Activated T-cell treated with anti-CD3 and anti-CD28 coated beads, Interleukin-2, amount 50 U/mL, for 24 hours (primary cell): ENCODE measurements around the gene TBL1Y.

Source experiments
- DNase-seq: peaks from one replicate; pipeline ENCODE4 v3.0.0-alpha.2; 2020
- H3K27ac Mint-ChIP-seq: 2 replicates; pipeline ENCODE4 v1.8.0; 2020; ENCODE audit warnings: mild to moderate bottlenecking, mixed read lengths
- H3K27me3 Mint-ChIP-seq: 2 replicates; pipeline ENCODE4 v1.8.0; 2020; ENCODE audit warnings: mixed read lengths
- H3K36me3 Mint-ChIP-seq: 2 replicates; pipeline ENCODE4 v1.8.0; 2020; ENCODE audit warnings: low read depth, mixed read lengths
- H3K4me1 Mint-ChIP-seq: 2 replicates; pipeline ENCODE4 v1.8.0; 2020; ENCODE audit warnings: low read depth, mixed read lengths
- H3K4me3 Mint-ChIP-seq: 2 replicates; pipeline ENCODE4 v1.8.0; 2020; ENCODE audit warnings: mild to moderate bottlenecking, moderate library complexity, mixed read lengths
- H3K9me3 Mint-ChIP-seq: 2 replicates; pipeline ENCODE4 v1.8.0; 2020; ENCODE audit warnings: mixed read lengths

TBL1Y gene

DNA sequence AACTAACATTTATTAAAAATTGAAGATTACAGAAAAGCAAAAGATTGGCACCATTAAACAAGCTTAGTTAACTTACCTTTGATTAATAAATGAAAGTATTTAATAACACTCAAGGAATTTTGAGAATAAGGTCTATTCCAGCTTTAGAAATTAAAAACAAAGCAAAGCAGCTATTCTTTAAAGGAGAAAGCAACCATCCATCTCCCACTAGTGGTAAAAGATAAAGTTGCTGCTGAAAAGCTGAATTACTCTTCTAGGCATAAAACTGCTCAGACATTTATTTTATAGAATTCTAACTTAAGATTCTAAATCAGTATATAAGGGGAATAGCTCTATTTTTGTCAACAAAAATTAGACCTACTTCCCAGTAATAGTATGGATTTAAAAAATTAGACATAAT, 37.2 kb downstream of the TBL1Y start:
- Mint-ChIP-seq H3K27ac (no peak overlapping the region), H3K27me3 (no peaks in the 10 kb centered on the region), H3K9me3 (no peaks in the 10 kb centered on the region), H3K4me3 (no peak overlapping the region), H3K4me1 (no peaks in the 10 kb centered on the region), H3K36me3 (no peaks in the 10 kb centered on the region)
- no peak for DNase-seq

DNA sequence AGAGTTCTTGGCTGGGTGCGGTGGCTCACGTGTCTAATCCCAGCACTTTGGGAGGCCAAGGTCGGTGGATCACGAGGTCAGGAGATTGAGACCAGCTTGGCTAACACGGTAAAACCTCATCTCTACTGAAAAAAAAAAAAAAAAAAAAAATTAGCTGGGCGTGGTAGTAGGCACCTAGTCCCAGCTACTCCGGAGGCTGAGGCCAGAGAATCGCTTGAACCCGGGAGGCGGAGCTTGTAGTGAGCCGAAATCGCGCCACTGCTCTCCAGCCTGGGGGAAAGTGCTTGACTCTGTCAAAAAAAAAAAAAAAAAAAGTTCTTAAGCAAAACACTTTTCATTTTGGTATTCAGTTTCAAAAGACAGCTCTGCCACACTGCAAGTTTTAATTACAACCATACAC, 37.9 kb downstream of the TBL1Y start:
- H3K27me3 Mint-ChIP-seq: no peaks in the 10 kb centered on the region
- DNase-seq: no peak
- H3K4me1 Mint-ChIP-seq: no peaks in the 10 kb centered on the region
- H3K4me3 Mint-ChIP-seq: no peak overlapping the region
- H3K36me3 Mint-ChIP-seq: no peaks in the 10 kb centered on the region
- no peak overlapping the region for H3K27ac Mint-ChIP-seq
- H3K9me3 Mint-ChIP-seq: no peaks in the 10 kb centered on the region

DNA sequence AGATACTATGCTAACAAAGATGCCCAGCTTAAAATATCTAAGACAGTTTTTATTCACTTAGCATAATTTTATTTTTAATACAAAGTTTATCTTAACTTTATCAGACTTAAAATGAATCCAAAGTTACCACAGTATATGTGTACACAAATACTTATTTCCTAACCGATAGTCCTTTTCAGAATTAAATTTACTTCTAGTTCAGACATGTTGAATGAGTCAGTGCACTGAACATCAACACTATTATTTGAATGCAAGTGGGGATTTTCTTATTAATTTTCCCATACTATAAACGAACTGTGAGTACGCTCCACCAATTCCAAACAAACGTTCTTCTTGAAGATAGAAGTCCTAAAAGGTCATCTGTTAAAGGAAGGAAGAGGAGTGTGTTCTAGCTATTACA, 39.5 kb downstream of the TBL1Y start:
- Mint-ChIP-seq H3K4me1 (no peaks in the 10 kb centered on the region), H3K27ac (no peak overlapping the region)

DNA sequence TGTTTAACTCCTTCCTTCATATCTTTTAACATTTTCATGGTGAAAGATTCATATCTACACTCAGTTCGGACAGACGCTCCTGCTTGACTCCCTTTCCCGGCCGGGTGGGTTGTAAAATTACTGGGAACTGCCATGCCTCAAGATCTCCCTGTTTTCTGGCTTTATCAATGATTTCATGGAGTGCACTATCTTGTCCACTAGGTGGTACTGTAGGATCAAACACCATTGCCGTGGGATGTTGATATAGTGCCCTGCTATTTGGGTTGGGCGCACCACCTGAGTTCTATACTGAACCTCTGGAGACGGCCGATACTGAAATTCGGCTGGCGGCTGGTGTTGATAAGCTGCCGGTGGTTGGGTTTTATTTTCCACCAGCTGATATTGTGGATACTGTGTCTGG, 54.2 kb downstream of the TBL1Y start:
- Mint-ChIP-seq H3K36me3 (no peaks in the 10 kb centered on the region), H3K9me3 (no peaks in the 10 kb centered on the region), H3K4me1 (no peaks in the 10 kb centered on the region), H3K27ac (no peak overlapping the region), H3K4me3 (no peak overlapping the region), H3K27me3 (no peaks in the 10 kb centered on the region)
- no peak for DNase-seq

More for the DNA sequence above, 39.5 kb downstream of the TBL1Y start:
- no peaks in the 10 kb centered on the region for H3K9me3 Mint-ChIP-seq
- no peak for DNase-seq
- H3K4me3 Mint-ChIP-seq: no peak overlapping the region
- H3K27me3 Mint-ChIP-seq: no peaks in the 10 kb centered on the region
- no peaks in the 10 kb centered on the region for H3K36me3 Mint-ChIP-seq

DNA sequence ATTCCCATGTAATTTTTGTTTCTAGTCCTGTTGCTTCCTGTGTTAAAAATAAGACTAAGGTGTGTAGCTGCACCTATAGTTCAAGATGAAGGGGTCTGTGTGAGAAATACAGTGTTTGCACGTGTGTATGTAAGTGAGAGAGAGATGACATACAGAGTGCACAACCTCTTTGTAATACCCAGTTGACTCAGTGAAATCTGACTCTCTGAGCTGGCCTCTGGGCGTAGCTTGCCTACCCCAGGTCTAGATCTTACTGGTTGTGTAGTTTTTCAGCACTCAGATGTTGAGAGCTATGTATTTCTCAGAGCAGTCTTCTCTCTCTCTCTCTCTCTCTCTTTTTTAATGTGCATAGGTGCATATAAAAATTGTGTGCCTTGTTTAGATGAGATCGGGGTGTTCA, 56.0 kb downstream of the TBL1Y start:
- Mint-ChIP-seq H3K4me1 (no peaks in the 10 kb centered on the region), H3K27ac (no peak overlapping the region), H3K9me3 (no peaks in the 10 kb centered on the region), H3K27me3 (no peaks in the 10 kb centered on the region), H3K4me3 (no peak overlapping the region), H3K36me3 (no peaks in the 10 kb centered on the region)
- DNase-seq: no peak

DNA sequence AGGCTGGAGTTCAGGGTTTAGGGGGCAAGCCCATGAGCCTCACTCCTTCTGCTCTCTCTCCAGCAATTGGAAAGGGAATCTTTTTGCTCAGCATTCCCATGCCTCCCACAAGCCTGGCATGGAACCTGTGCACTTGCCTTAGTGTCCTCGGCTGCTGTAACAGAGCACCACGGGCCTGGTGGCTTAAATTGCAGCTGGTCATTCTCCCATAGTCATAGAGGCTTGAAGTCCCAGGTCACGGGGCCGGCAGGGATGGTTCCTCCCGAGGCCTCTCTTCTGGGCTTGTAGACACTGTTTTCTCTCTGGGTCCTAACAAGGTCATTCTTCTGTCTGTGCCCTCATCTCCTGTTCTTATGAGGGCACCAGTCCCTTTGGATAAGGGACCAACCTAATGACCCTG, 57.2 kb downstream of the TBL1Y start:
- no peaks in the 10 kb centered on the region for H3K4me1 Mint-ChIP-seq
- no peak overlapping the region for H3K4me3 Mint-ChIP-seq
- DNase-seq: no peak
- no peaks in the 10 kb centered on the region for H3K9me3 Mint-ChIP-seq
- H3K36me3 Mint-ChIP-seq: no peaks in the 10 kb centered on the region
- H3K27ac Mint-ChIP-seq: no peak overlapping the region
- H3K27me3 Mint-ChIP-seq: no peaks in the 10 kb centered on the region

DNA sequence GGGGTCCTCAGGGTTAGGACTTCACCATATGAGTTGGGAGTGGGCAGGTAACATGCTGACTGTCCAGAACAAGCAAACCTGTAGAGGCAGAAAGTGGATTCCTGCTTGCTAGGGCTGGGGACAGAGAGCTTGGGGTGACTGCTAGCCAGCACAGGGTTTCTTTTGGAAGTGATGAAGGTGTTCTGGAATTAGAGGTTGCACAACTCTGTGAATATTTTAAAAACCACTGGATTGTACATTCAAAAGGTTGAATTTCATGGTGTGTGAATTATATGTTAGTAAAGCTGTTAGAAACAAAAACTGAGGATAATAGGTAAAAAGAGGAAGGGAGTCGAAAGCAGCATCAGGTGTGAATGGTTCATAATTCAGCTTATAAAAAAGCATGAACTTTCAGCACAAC, 57.7 kb downstream of the TBL1Y start:
- DNase-seq: no peak
- Mint-ChIP-seq H3K4me1 (no peaks in the 10 kb centered on the region), H3K36me3 (no peaks in the 10 kb centered on the region), H3K27me3 (no peaks in the 10 kb centered on the region), H3K27ac (no peak overlapping the region), H3K9me3 (no peaks in the 10 kb centered on the region), H3K4me3 (no peak overlapping the region)

DNA sequence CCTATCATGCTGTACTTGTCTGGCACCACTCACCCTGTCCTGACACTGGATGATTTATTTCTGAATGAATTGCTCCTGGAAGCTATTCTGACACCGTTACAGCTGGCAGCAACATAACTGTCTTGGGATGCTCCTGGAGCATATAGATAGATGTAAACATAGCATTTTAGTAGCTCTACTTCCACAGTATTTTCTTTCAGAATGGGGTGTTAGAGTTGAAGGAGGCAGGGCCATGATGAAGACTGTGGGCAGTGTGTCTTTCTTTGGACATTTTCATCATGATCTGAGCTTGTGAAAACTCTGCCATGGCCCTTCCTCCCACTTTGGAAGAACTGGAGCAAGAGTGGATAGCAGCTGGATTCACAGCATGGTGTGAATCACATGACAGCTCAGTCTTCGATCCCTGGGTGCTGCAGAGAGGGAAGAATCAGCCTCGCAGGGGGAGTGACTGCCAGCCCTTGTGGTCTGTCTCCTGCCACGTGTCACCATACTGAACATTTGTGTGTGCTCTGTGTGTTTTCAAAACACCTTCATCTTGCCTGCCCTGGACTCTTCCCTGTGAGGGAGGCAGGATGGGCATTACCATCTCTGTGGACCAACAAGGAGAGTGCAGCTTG, 61.9 kb downstream of the TBL1Y start:
- Mint-ChIP-seq H3K9me3 (no peaks in the 10 kb centered on the region), H3K27ac (no peak overlapping the region), H3K4me3 (no peak overlapping the region), H3K36me3 (no peaks in the 10 kb centered on the region), H3K4me1 (no peaks in the 10 kb centered on the region), H3K27me3 (no peaks in the 10 kb centered on the region)
- DNase-seq: no peak

DNA sequence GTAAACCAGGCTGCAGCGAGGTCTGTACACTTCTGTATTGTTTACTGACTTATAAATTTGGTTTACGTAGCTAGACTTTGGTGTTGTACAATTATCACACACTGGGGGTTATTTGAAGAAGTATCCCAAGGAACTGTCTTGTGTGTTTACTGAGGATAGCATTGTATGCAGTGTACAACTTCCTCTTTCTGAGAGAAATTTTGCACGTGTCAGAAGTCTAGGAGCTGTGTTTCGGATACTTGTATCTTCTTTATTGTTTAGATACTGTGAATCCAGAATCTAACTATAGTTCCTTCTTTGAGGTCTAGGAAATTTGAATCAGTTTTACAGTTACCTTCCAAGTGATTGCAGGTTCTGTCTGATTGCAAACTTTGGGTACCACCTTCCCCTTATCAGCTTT, 64.5 kb downstream of the TBL1Y start:
- no peak for DNase-seq
- no peaks in the 10 kb centered on the region for H3K27me3 Mint-ChIP-seq
- no peak overlapping the region for H3K4me3 Mint-ChIP-seq
- no peaks in the 10 kb centered on the region for H3K9me3 Mint-ChIP-seq
- no peak overlapping the region for H3K27ac Mint-ChIP-seq
- no peaks in the 10 kb centered on the region for H3K36me3 Mint-ChIP-seq
- no peaks in the 10 kb centered on the region for H3K4me1 Mint-ChIP-seq

DNA sequence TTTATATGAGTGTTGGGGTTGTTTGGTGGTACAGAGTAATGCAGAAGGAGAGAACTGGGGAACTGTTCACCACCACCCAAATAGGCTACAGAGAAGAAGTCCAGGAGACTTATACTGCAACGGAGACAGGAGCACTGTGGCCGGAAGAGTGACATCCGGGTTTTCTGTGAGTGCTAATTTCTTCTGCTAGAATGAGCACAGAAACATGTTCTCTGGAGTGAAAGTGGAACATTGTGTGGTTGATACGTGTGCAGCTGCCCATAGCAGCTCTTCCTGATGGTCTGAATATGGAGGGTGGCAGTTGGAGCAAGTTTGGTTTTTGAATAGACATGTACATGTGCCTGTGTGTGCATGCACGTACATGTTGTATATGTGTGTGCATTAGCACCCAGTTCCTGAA, 67.3 kb downstream of the TBL1Y start:
- H3K4me1 Mint-ChIP-seq: no peaks in the 10 kb centered on the region
- no peak overlapping the region for H3K4me3 Mint-ChIP-seq
- no peak overlapping the region for H3K27ac Mint-ChIP-seq
- no peaks in the 10 kb centered on the region for H3K36me3 Mint-ChIP-seq
- H3K27me3 Mint-ChIP-seq: no peaks in the 10 kb centered on the region
- H3K9me3 Mint-ChIP-seq: no peaks in the 10 kb centered on the region
- no peak for DNase-seq

DNA sequence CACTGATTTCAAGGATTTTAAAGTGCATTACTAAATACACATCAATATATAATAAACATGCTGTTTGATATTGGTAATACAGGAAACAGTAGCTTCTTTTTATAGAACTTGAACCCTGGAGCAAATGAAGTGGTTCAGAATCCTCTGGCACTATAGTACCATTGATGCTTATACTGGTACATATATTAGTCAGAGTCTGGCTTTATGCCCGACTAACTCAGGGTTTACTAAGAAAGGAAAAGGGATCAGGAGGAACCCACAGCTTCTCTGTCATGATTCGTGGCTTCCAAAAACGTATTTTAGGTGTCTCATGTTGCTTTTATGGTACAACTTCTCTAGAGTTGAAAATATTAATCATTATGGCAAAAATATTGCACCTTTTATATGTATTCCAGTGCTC, 72.7 kb downstream of the TBL1Y start:
- H3K9me3 Mint-ChIP-seq: no peaks in the 10 kb centered on the region
- H3K4me3 Mint-ChIP-seq: no peak overlapping the region
- H3K4me1 Mint-ChIP-seq: no peaks in the 10 kb centered on the region
- no peaks in the 10 kb centered on the region for H3K27me3 Mint-ChIP-seq
- H3K36me3 Mint-ChIP-seq: no peaks in the 10 kb centered on the region
- DNase-seq: no peak
- H3K27ac Mint-ChIP-seq: no peak overlapping the region

DNA sequence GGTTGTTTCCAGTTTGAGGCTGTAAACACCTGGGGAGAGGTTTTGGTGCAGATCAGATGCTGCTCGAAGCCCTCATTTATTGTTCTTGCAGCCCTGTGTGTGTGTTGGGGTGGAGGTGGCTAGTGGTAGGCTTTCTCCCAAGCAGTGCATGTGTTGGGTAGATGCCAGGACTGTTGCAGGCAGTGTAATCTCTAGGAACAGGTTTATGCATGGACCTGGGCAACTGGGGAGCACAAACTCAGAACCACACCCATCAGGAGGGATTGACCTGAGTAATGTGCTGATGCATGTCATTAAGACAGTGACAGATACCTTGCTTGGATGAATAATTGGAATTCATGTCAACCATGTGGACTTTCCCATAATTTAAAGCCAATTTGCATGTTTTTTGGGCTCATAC, 77.3 kb downstream of the TBL1Y start:
- Mint-ChIP-seq H3K4me3 (no peak overlapping the region), H3K27ac (no peak overlapping the region)

DNA sequence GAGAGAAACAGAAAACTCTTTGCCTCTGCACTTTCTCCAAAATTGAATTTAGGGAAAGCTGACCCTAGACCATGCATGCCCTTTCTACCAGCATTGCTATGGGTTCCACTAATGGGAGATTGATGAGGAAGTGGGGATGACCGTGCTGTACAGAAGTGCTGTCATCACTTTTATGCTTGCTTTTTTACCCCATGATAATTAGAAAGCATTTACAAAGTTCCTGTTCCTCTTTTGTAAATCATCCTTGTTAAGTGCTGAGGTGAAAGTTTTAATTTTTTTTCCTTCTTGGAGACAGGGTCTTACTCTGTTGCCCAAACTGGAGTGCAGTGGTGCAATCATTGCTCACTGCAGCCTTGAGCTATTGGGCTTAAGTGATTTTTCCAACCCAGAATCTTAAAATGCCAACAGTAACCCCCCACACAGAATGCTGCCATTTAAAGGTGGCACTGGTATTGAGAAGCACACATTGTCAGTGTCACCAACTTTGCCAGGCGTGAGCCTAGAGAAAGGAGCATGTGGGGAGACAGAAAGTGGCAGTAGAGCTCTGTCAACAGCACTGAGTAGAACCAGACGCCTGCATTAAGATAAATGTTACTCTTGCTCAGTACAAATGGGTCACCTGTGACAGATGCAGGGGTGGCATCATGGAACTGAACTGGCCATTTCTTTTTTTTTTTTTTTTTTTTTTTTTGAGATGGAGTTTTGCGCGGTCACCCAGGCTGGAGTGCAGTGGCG, 79.6 kb downstream of the TBL1Y start:
- DNase-seq: no peak
- Mint-ChIP-seq H3K9me3 (no peaks in the 10 kb centered on the region), H3K27me3 (no peaks in the 10 kb centered on the region), H3K27ac (no peak overlapping the region), H3K4me1 (no peaks in the 10 kb centered on the region), H3K4me3 (no peak overlapping the region), H3K36me3 (no peaks in the 10 kb centered on the region)

More for the DNA sequence above, 77.3 kb downstream of the TBL1Y start:
- no peaks in the 10 kb centered on the region for H3K36me3 Mint-ChIP-seq
- no peak for DNase-seq
- no peaks in the 10 kb centered on the region for H3K27me3 Mint-ChIP-seq
- no peaks in the 10 kb centered on the region for H3K9me3 Mint-ChIP-seq
- no peaks in the 10 kb centered on the region for H3K4me1 Mint-ChIP-seq

DNA sequence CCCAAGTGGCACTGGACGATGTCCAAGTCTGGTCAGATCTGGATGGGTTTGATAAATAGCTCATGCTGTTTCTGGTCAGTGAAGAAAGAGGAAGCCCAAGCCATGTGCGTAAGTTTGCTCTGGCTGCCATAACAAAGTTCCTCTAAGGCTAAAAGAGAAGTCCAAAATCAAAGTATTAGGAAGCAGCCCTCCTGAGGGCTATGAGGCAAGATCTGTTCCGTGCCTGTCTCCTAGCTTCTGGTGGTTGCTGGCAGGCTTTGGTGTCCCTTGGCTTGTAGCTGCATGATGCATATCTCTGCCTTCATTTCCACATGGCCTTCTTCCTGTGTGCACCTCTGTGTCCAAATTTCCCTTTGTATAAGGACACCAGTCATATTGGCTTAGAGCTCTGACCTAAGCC, 81.5 kb downstream of the TBL1Y start:
- H3K9me3 Mint-ChIP-seq: no peaks in the 10 kb centered on the region
- H3K4me1 Mint-ChIP-seq: no peaks in the 10 kb centered on the region
- H3K27ac Mint-ChIP-seq: no peak overlapping the region
- H3K4me3 Mint-ChIP-seq: no peak overlapping the region
- no peak for DNase-seq
- H3K27me3 Mint-ChIP-seq: no peaks in the 10 kb centered on the region
- H3K36me3 Mint-ChIP-seq: no peaks in the 10 kb centered on the region

DNA sequence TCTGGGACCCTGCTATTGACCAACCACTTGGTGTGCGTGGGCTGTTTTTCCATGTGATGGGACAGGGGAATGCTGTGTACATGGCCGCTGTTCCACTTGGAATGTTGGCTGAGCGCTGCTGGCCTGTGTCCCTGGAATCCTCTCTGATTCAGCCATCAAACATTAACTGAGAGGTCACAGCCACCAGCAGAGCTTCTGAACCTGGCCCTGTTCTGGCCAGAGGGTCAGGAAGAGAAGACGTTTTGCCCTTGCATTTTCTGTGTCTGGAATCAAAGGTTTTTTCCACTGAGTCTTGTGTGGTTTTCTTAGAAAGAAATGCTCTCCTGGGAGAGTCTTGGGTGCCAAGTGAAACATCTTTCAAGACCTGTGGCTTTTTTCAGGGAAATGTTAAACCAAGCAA, 85.5 kb downstream of the TBL1Y start:
- no peak overlapping the region for H3K4me3 Mint-ChIP-seq
- H3K36me3 Mint-ChIP-seq: no peaks in the 10 kb centered on the region
- H3K27me3 Mint-ChIP-seq: no peaks in the 10 kb centered on the region
- no peaks in the 10 kb centered on the region for H3K4me1 Mint-ChIP-seq
- DNase-seq: no peak
- no peaks in the 10 kb centered on the region for H3K9me3 Mint-ChIP-seq
- H3K27ac Mint-ChIP-seq: no peak overlapping the region
